Subcutaneous abdominal adipose tissue (tissue), 5 donors: ENCODE data around the gene DYDC1.

Source experiments
- H3K27ac ChIP-seq: one replicate; pipeline ENCODE4 v1.7.0; 2013; ENCODE audit warnings: low read depth, mild to moderate bottlenecking, inconsistent platforms, low read length, moderate library complexity
- H3K27me3 ChIP-seq, 5 donors: one replicate each; pipeline ENCODE4 v1.7.0; 2013; ENCODE audit warnings: low read length in 5 of 5, inconsistent platforms in 1 of 5; ENCODE audit not compliant: control insufficient read depth in 5 of 5, insufficient read depth in 4 of 5
- H3K36me3 ChIP-seq, 5 donors: one replicate each; pipeline ENCODE4 v1.7.0; 2013; ENCODE audit warnings: low read length in 5 of 5; ENCODE audit not compliant: control insufficient read depth in 5 of 5, insufficient read depth in 5 of 5
- H3K4me1 ChIP-seq, 5 donors: one replicate each; pipeline ENCODE4 v1.7.0; 2013; ENCODE audit warnings: low read length in 5 of 5, mild to moderate bottlenecking in 3 of 5, moderate library complexity in 1 of 5; ENCODE audit not compliant: control insufficient read depth in 5 of 5, insufficient read depth in 5 of 5
- H3K4me3 ChIP-seq, 5 donors: one replicate each; pipeline ENCODE4 v1.7.0; 2013; ENCODE audit warnings: low read length in 5 of 5, low read depth in 1 of 5
- H3K9ac ChIP-seq, 5 donors: one replicate each; pipeline ENCODE4 v1.7.0; 2013; ENCODE audit warnings: low read length in 5 of 5, mild to moderate bottlenecking in 4 of 5, moderate library complexity in 3 of 5
- H3K9me3 ChIP-seq, 5 donors: one replicate each; pipeline ENCODE4 v1.7.0; 2013; ENCODE audit warnings: low read length in 5 of 5; ENCODE audit not compliant: control insufficient read depth in 5 of 5
- donor health status: healthy.
- donor health status: healthy.
- donor health status: healthy.
- donor health status: healthy.
- donor health status: healthy.

DYDC1 gene

DNA sequence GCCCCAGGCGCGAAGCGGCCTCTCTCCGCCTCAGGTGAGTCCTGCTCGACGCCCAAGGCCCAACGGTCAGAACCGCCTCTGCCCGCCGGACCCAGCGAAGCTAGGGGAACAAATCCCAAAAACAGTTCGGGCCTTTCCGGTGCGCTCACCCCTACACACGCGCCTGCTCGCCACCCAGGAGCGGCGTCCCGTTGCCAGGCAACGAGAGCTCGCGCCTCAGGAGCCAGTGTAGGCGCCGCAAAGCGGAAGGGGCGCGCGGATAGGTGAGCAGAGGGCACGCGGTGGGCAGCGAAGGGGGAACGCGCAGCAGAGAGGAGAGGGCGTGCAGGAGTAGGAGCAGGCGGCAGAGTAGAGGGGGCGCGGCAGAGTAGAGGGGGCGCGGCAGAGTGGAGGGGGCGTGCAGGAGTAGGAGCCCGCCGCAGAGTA is at the start of gene DYDC1, which contains the start of gene DYDC2:
Gene DYDC1, minus strand, starts transcription at position 193 of the 426 bp plus-strand sequence. CDS start 4,154 bp downstream, outside the sequence.
Gene DYDC2, plus strand, starts transcription at position 219 of the 426 bp plus-strand sequence. CDS start 5,663 bp downstream, outside the sequence.
- Histone ChIP-seq H3K4me3 (peak within 1 kb of the TSS; percentile 56 to 67 (median 59)), H3K36me3 (no peaks in the 10 kb centered on the region), H3K27ac (no peak within 1 kb of the TSS), H3K9ac (peak within 1 kb of the TSS in 1 of 5 donors; percentile 35), H3K4me1 (peaks cover 0 to 15% (median 13%) of the 10 kb centered on the region in 5 donors), H3K9me3 (no peaks in the 10 kb centered on the region), H3K27me3 (peaks cover 7 to 15% (median 8%) of the 10 kb centered on the region in 5 donors)

DNA sequence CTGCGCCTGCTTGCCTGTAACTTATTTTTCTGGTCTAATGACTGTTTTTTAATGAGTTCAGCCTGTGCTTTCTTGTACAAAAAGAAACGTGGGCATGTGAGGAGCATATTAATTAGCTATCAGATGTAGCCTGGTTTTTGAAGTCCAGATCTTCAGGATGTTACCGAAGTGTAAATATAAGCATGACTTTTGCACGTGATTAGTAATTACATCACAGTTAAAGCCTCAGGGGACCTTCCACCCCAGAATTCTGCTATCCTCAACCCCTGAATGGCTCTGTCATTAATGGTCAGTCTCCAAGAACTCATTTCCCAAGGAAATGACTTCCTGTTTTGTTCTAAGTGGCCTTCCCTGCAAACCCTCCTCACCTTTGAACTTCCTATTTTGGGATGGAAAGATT is 49.6 kb upstream of the DYDC1 start:
- no peaks in the 10 kb centered on the region for H3K27me3 ChIP-seq
- H3K27ac ChIP-seq: peak overlapping the region; percentile 40
- no peaks in the 10 kb centered on the region for H3K36me3 ChIP-seq
- H3K4me3 ChIP-seq: no peak overlapping the region
- no peaks in the 10 kb centered on the region for H3K9me3 ChIP-seq
- H3K9ac ChIP-seq: peak overlapping the region in 1 of 5 donors; percentile 1
- peaks cover 12 to 62% (median 52%) of the 10 kb centered on the region in 5 donors for H3K4me1 ChIP-seq

DNA sequence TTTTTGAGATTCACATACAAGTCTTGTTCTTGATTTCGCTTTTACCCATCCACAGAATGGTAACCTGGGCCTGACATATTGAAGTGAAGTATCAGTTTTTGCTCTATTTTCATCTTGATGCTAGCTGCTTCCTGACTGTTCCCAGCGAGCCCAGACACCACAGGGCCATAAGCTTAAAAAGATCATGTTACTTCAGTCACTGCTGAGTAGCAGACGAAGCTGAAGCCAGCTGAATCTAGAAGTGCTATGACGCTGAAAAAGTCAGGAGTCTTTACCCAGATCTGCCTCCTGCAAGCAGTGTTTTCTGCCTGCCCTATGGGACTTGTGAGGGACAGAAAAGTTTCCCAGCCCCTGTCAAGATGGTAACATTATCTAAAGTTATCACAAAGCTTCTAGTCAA is 49.1 kb upstream of the DYDC1 start:
- H3K36me3 ChIP-seq: no peaks in the 10 kb centered on the region
- peak overlapping the region in 2 of 5 donors; percentile 1 to 30 for H3K9ac ChIP-seq
- no peaks in the 10 kb centered on the region for H3K27me3 ChIP-seq
- H3K27ac ChIP-seq: peak overlapping the region; percentile 40
- no peak overlapping the region for H3K4me3 ChIP-seq
- no peaks in the 10 kb centered on the region for H3K9me3 ChIP-seq
- H3K4me1 ChIP-seq: peaks cover 6 to 58% (median 47%) of the 10 kb centered on the region in 5 donors

DNA sequence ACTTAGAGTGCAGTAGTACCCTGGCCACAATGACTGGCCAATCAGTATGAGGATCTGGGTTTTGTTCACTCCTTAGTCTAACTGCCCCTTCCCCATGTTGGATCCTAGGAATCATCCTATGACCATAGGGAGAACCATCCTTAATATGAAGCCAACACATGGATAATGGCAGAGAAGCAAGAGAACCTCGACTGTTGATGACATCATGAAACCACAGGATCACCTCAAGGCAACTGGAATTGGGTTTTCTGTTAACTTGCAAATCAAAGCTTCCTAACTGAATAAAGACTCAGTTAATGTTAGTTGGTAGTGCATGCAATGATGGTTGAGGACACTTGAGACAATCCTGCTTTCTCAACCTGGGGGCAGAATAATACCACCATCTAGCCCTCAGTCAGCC is 48.5 kb upstream of the DYDC1 start:
- no peak overlapping the region for H3K4me3 ChIP-seq
- no peak overlapping the region for H3K9ac ChIP-seq
- peak overlapping the region; percentile 40 for H3K27ac ChIP-seq
- H3K9me3 ChIP-seq: no peaks in the 10 kb centered on the region
- H3K4me1 ChIP-seq: peaks cover 3 to 58% (median 47%) of the 10 kb centered on the region in 5 donors
- H3K27me3 ChIP-seq: no peaks in the 10 kb centered on the region
- no peaks in the 10 kb centered on the region for H3K36me3 ChIP-seq

DNA sequence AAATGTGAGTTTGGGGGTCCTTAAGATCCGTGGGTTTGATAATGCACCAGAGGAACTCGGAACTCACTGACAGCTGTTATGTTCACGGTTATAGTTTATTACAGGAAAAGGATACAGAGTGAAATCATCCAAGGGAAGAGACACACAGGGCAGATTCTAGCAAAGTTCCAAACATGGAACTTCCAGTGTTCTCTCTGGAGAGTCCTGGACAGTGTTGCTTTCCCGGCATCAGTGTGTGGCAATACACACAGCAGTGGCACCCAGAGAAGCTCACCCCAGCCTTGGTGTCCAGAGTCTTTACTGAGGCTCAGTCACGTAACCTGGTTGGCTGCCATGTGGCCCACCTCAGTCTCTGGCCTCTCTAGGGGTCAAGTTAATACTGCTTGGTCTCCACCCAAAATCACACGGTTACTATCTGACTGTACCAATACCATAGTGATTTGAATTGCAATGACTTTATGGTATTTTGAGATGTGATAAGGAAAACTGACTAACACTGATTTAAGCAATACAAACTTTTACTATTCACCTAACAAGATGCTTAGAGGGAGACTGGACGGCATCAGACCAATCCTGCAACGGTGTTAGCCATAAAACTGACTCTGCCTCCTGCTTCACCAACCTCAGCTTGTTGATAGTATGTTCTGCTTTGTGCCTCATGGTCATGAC is 43.7 kb upstream of the DYDC1 start:
- peaks cover 1 to 17% (median 10%) of the 10 kb centered on the region in 5 donors for H3K4me1 ChIP-seq
- H3K36me3 ChIP-seq: no peaks in the 10 kb centered on the region
- H3K9me3 ChIP-seq: no peaks in the 10 kb centered on the region
- peak overlapping the region; percentile 33 for H3K27ac ChIP-seq
- H3K27me3 ChIP-seq: no peaks in the 10 kb centered on the region
- no peak overlapping the region for H3K9ac ChIP-seq
- no peak overlapping the region for H3K4me3 ChIP-seq

DNA sequence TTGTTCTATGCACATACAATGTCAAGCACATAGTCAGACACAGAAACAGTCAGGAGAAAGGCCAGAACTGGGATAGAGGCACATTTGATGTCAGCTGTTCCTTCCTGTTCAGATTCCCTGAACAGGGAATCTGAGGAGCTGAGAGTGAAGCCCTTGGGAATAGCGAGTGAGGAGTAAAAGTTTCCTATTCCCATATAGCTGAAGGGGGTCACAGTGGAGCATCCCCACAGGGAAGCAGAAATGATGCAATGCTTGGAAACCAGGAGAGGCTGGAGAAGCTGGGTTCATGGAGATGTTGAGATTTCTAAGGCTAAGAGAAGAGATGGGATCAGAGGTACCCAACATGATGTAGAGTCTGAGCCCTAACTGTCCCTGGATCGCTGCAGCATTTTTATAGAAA is 40.5 kb upstream of the DYDC1 start:
- H3K9ac ChIP-seq: no peak overlapping the region
- no peaks in the 10 kb centered on the region for H3K36me3 ChIP-seq
- H3K4me1 ChIP-seq: peaks cover 1 to 18% (median 15%) of the 10 kb centered on the region in 5 donors
- no peak overlapping the region for H3K4me3 ChIP-seq
- no peaks in the 10 kb centered on the region for H3K9me3 ChIP-seq
- no peaks in the 10 kb centered on the region for H3K27me3 ChIP-seq
- no peak overlapping the region for H3K27ac ChIP-seq

DNA sequence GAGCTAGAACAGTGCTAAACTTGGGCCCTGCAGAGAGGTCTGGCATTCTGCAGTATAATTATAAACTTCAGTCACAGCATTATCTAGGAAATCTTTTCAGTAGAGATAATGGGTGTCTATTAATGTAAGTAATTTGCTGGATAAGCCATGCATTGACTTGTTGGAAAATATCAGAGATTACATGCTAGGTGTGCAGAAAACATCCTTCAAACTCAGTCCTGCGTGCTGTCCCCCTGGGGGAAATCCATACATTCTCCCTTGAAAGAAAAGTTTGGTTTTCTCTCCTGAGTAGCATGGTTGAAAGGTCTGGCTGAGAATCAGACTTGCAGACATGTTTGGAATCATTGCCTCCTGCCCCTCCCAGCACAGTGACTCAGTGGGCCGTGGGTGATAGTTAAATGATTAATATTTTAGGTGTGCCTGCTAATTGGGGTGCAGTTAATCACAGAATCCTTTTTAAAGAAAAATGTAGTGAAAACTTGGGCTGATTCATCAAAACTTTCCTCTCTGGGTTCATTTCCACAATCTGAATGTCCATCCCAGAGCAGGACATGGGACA is 37.9 kb upstream of the DYDC1 start:
- H3K36me3 ChIP-seq: no peaks in the 10 kb centered on the region
- H3K4me3 ChIP-seq: no peak overlapping the region
- no peak overlapping the region for H3K27ac ChIP-seq
- no peak overlapping the region for H3K9ac ChIP-seq
- H3K9me3 ChIP-seq: no peaks in the 10 kb centered on the region
- H3K4me1 ChIP-seq: peaks cover 0 to 14% (median 12%) of the 10 kb centered on the region in 5 donors
- H3K27me3 ChIP-seq: no peaks in the 10 kb centered on the region

DNA sequence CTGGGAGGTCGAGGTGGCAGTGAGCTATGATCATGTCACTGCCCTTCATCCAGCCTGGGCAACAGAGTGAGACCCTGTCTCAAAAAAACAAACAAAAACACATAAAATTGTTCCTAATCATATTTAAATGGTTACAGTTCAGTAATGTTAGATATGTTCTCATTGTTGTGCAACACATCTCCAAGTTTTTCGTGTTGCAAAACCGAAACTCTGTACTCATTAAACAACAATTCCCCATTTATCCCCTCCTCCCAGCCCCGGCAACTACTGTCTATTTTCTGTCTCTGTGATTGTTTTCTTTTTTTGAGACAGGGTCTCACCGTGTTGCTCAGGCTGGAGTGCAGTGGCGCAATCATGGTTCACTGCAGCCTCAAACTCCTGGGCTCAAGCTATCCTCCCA is 35.7 kb upstream of the DYDC1 start:
- no peak overlapping the region for H3K27ac ChIP-seq
- no peaks in the 10 kb centered on the region for H3K27me3 ChIP-seq
- H3K9ac ChIP-seq: no peak overlapping the region
- no peaks in the 10 kb centered on the region for H3K9me3 ChIP-seq
- peak overlapping the region in 1 of 5 donors; percentile 46 for H3K4me3 ChIP-seq
- H3K36me3 ChIP-seq: no peaks in the 10 kb centered on the region
- peaks cover 2 to 32% (median 28%) of the 10 kb centered on the region in 5 donors for H3K4me1 ChIP-seq

DNA sequence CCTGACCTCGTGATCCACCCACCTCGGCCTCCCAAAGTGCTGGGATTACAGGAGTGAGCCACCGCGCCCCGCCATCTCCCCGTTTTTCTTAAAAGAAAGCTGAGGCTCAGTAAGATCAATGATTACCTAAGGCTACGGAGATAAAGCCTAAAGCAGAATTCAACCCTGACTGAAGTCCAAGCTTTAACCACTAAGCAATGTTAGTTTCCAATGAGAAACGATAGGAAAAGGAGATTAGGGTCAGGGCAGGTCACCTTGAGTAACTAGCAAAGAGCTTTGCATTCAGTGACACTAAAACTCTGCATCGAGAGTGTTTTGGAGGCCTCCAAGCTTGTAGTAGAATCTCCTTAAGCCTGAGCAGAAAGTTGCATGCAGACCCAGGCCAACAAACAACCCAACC is 34.2 kb upstream of the DYDC1 start:
- H3K27ac ChIP-seq: no peak overlapping the region
- H3K9me3 ChIP-seq: no peaks in the 10 kb centered on the region
- H3K27me3 ChIP-seq: no peaks in the 10 kb centered on the region
- H3K4me1 ChIP-seq: peaks cover 2 to 39% (median 35%) of the 10 kb centered on the region in 5 donors
- H3K36me3 ChIP-seq: no peaks in the 10 kb centered on the region
- no peak overlapping the region for H3K9ac ChIP-seq
- no peak overlapping the region for H3K4me3 ChIP-seq

DNA sequence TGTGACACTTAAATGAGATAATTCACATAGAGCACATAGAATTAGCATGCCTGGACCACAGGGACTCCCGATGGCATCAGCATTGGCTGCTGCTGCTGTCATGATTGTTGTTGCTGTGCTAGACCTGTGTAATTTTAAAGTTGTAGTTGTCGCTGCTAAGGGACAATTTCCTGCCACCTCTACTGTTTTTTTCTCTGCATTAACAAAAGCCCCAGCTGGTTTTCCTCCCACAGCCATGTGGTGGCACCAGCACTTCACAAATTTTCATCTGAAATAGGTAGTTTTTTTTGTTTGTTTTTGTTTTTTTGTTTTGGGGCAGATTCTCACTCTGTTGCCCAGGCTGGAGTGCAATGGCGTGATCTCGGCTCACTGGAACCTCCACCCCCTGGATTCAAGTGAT is 26.4 kb upstream of the DYDC1 start:
- Histone ChIP-seq H3K9ac (peak overlapping the region in 1 of 5 donors; percentile 28), H3K4me1 (peaks cover 0 to 19% (median 15%) of the 10 kb centered on the region in 5 donors), H3K36me3 (no peaks in the 10 kb centered on the region), H3K27me3 (no peaks in the 10 kb centered on the region), H3K4me3 (no peak overlapping the region), H3K9me3 (no peaks in the 10 kb centered on the region), H3K27ac (no peak overlapping the region)
